PFSK-1 (cell line): Measurements from ENCODE around the gene SFXN3.

ENCODE experiments used
- FOXP2 ChIP-seq: optimal IDR thresholded peaks from 2 replicates; pipeline ENCODE3; 2011; ENCODE audit warnings: borderline replicate concordance, control low read depth, inconsistent platforms; ENCODE audit not compliant: insufficient read depth; ENCODE audit errors: extremely low read length, extremely low read depth
- POLR2AphosphoS5 ChIP-seq: IDR thresholded peaks from 2 replicates; pipeline ENCODE4 v1.6.1; 2012; ENCODE audit warnings: low read depth, mild to moderate bottlenecking, control low read depth, low read length, moderate library complexity
- REST ChIP-seq, 2 experiments: IDR thresholded peaks; 2 replicates each; pipeline versions ENCODE4 v1.6.1 to v1.8.0; 2011 to 2012; ENCODE audit warnings: low read depth in 2 of 2, low read length in 2 of 2, control low read depth in 1 of 2, inconsistent platforms in 1 of 2, mild to moderate bottlenecking in 1 of 2, moderate library complexity in 1 of 2; ENCODE audit not compliant: insufficient read depth in 1 of 2
- SIN3A ChIP-seq: IDR thresholded peaks from 2 replicates; pipeline ENCODE4 v1.6.1; 2012; ENCODE audit warnings: mild to moderate bottlenecking, low read length, moderate library complexity, borderline replicate concordance; ENCODE audit not compliant: insufficient read depth
- TAF1 ChIP-seq: IDR thresholded peaks from 2 replicates; pipeline ENCODE4 v1.6.1; 2012; ENCODE audit warnings: low read length, control low read depth, borderline replicate concordance; ENCODE audit not compliant: insufficient read depth

SFXN3 gene

GRCh38 chr10:101054351-101054750, 23.3 kb downstream of the SFXN3 start:
- no peak for TF ChIP-seq POLR2AphosphoS5
- no peak for TF ChIP-seq REST (IDR thresholded peaks at IDR 0.05; ENCODE audit: insufficient read depth in 1 of 2, low read depth in 2 of 2, low read length in 2 of 2)
- TF ChIP-seq SIN3A = no peak
- no peak for TF ChIP-seq FOXP2
- no peak for TF ChIP-seq TAF1

GRCh38 chr10:101054876-101055275, 23.8 kb downstream of the SFXN3 start:
- TF ChIP-seq FOXP2 (no peak), POLR2AphosphoS5 (no peak), TAF1 (no peak), SIN3A (no peak), REST (IDR thresholded peaks at IDR 0.05; ENCODE audit: insufficient read depth in 1 of 2, low read depth in 2 of 2, low read length in 2 of 2) (no peak)

GRCh38 chr10:101055411-101055810, 24.4 kb downstream of the SFXN3 start:
- TF ChIP-seq FOXP2 (no peak), POLR2AphosphoS5 (no peak), REST (IDR thresholded peaks at IDR 0.05; ENCODE audit: insufficient read depth in 1 of 2, low read depth in 2 of 2, low read length in 2 of 2) (no peak), TAF1 (no peak), SIN3A (no peak)

- TF ChIP-seq TAF1 = no peak
- TF ChIP-seq POLR2AphosphoS5 = no peak
- no peak for TF ChIP-seq SIN3A
- no peak for TF ChIP-seq REST (IDR thresholded peaks at IDR 0.05; ENCODE audit: insufficient read depth in 1 of 2, low read depth in 2 of 2, low read length in 2 of 2)
- no peak for TF ChIP-seq FOXP2
These were observed 25.5 kb downstream of the SFXN3 start for GRCh38 chr10:101056365-101057151.
